Measurements from ENCODE around the gene SFXN5.

The SFXN5 gene

GRCh38 chr2:73063472-73063871 lies 8.0 kb downstream of the SFXN5 start:
- ChIA-PET CTCF (interaction anchor here (0.7 to 2.3 kb wide), 4 partner anchors 22 to 1892 kb away, joined by 3 to 5 read pairs (median 4); no protein-coding TSS in a partner anchor), POLR2A (no interaction called here)
- no peaks in the 10 kb centered on the region for H3K9me3 ChIP-seq (ENCODE audit: control insufficient read depth, insufficient read depth, low read depth, low read length)
- H3K36me3 ChIP-seq (ENCODE audit: control insufficient read depth in 2 of 2, insufficient read depth in 1 of 2, low read length in 2 of 2) = peaks cover 3 to 4% of the 10 kb centered on the region in 2 experiments; a peak in 2 of 3 replicates
- H3K27ac ChIP-seq (ENCODE audit: extremely low read depth, low read depth, low read length) = peak overlapping the region; percentile 48; the same call in 1 of the 2 replicates
- no peak overlapping the region for H3K4me3 ChIP-seq (ENCODE audit: low read depth, low read length)
- peaks cover 12% of the 10 kb centered on the region for H3K4me1 ChIP-seq (ENCODE audit: control insufficient read depth, insufficient read depth, low read length)
- TF ChIP-seq TRIM28 (IDR thresholded peaks at IDR 0.05; ENCODE audit: borderline replicate concordance, low read length) (0 out of 2 replicates have a peak, but pooled peaks have one; percentile 19), ZNF174 (tag by site-specific recombination; IDR thresholded peaks at IDR 0.05) (no peak)

GRCh38 chr2:73059106-73059505 lies 12.4 kb downstream of the SFXN5 start:
- peaks cover 8% of the 10 kb centered on the region for H3K4me1 ChIP-seq (ENCODE audit: control insufficient read depth, insufficient read depth, low read length)
- POLR2A ChIA-PET = no interaction called here
- CTCF ChIA-PET = interaction anchor here (0.6 to 1.3 kb wide), 2 partner anchors 26 to 202 kb away, joined by 3 to 4 read pairs; no protein-coding TSS in a partner anchor
- no peak for TF ChIP-seq ZNF660 (tag by site-specific recombination; IDR thresholded peaks at IDR 0.05)
- no peak for TF ChIP-seq KLF1 (tag by site-specific recombination; IDR thresholded peaks at IDR 0.05)
- no peak for TF ChIP-seq ZNF521 (tag by site-specific recombination; IDR thresholded peaks at IDR 0.05)
- no peak for TF ChIP-seq SCRT2 (tag by site-specific recombination; IDR thresholded peaks at IDR 0.05)
- no peak for TF ChIP-seq ZNF610 (tag by site-specific recombination; IDR thresholded peaks at IDR 0.05; ENCODE audit: borderline replicate concordance)
- no peak overlapping the region for H3K27ac ChIP-seq (ENCODE audit: extremely low read depth, low read depth, low read length)
- no peaks in the 10 kb centered on the region for H3K9me3 ChIP-seq (ENCODE audit: control insufficient read depth, insufficient read depth, low read depth, low read length)
- no peak overlapping the region for H3K4me3 ChIP-seq (ENCODE audit: low read depth, low read length)
- H3K36me3 ChIP-seq (ENCODE audit: control insufficient read depth in 2 of 2, insufficient read depth in 1 of 2, low read length in 2 of 2) = peaks cover 13 to 23% of the 10 kb centered on the region in 2 experiments; a peak in 2 of 3 replicates

- H3K4me1 ChIP-seq (ENCODE audit: control insufficient read depth, insufficient read depth, low read length) = no peaks in the 10 kb centered on the region
- ChIA-PET POLR2A (no interaction called here), CTCF (interaction anchor here (0.6 kb wide), 1 partner anchor 109 kb away, joined by 3 read pairs; no protein-coding TSS in a partner anchor)
- TF ChIP-seq ZBTB20 (tag by site-specific recombination; IDR thresholded peaks at IDR 0.05) (no peak), MYNN (tag by site-specific recombination; IDR thresholded peaks at IDR 0.05; ENCODE audit: borderline replicate concordance) (no peak), ZNF391 (tag by site-specific recombination; IDR thresholded peaks at IDR 0.05; ENCODE audit: borderline replicate concordance, low read depth) (no peak), ZSCAN23 (tag by site-specific recombination; IDR thresholded peaks at IDR 0.05) (no peak), ZNF830 (tag by site-specific recombination; IDR thresholded peaks at IDR 0.05; ENCODE audit: low read depth) (no peak), ZNF274 (IDR thresholded peaks at IDR 0.05; ENCODE audit: low read length) (no peak), ZNF274 (tag by site-specific recombination; IDR thresholded peaks at IDR 0.05; ENCODE audit: borderline replicate concordance) (no peak), ZBTB26 (tag by site-specific recombination; optimal IDR thresholded peaks at IDR 0.05) (no peak), ZSCAN30 (tag by site-specific recombination; IDR thresholded peaks at IDR 0.05) (no peak), ZNF701 (tag by site-specific recombination; IDR thresholded peaks at IDR 0.05) (no peak), ZSCAN16 (tag by site-specific recombination; IDR thresholded peaks at IDR 0.05) (no peak), ZNF169 (tag by site-specific recombination; IDR thresholded peaks at IDR 0.05) (no peak), ZNF530 (tag by site-specific recombination; IDR thresholded peaks at IDR 0.05; ENCODE audit: low read depth) (no peak), ZNF175 (tag by site-specific recombination; IDR thresholded peaks at IDR 0.05) (no peak), GLIS1 (tag by site-specific recombination; IDR thresholded peaks at IDR 0.05) (no peak)
- H3K27ac ChIP-seq (ENCODE audit: extremely low read depth, low read depth, low read length) = no peak overlapping the region
- no peak overlapping the region for H3K4me3 ChIP-seq (ENCODE audit: low read depth, low read length)
- peaks cover 13 to 27% of the 10 kb centered on the region in 2 experiments; a peak in 2 of 3 replicates for H3K36me3 ChIP-seq (ENCODE audit: control insufficient read depth in 2 of 2, insufficient read depth in 1 of 2, low read length in 2 of 2)
- no peaks in the 10 kb centered on the region for H3K9me3 ChIP-seq (ENCODE audit: control insufficient read depth, insufficient read depth, low read depth, low read length)
These were observed 16.5 kb downstream of the SFXN5 start for GRCh38 chr2:73054980-73055379.

All from HEK293 (cell line).